Type B pancreatic cell (in vitro differentiated cells): ENCODE results near the gene CACUL1. TPM values are rescaled to one million over a fixed set of nuclear protein-coding genes. Genes with fewer than 3 reads are reported as not detected.

Experiments used
- DNase-seq: peaks from one replicate; pipeline ENCODE4 v3.0.0; 2021; ENCODE audit warnings: mixed read lengths; ENCODE audit not compliant: unreplicated experiment; ENCODE audit errors: extremely low spot score
- H3K27ac Mint-ChIP-seq: 2 replicates; pipeline ENCODE4 v1.8.0; 2021; ENCODE audit warnings: mild to moderate bottlenecking, mixed read lengths
- H3K27me3 Mint-ChIP-seq: 2 replicates; pipeline ENCODE4 v1.8.0; 2021; ENCODE audit warnings: mixed read lengths
- H3K36me3 Mint-ChIP-seq: 2 replicates; pipeline ENCODE4 v1.8.0; 2021; ENCODE audit warnings: mixed read lengths
- H3K4me1 Mint-ChIP-seq: one replicate; pipeline ENCODE4 v1.8.0; 2021; ENCODE audit warnings: mixed read lengths; ENCODE audit not compliant: unreplicated experiment
- H3K4me3 Mint-ChIP-seq: 2 replicates; pipeline ENCODE4 v1.8.0; 2021; ENCODE audit warnings: mild to moderate bottlenecking, mixed read lengths
- H3K9me3 Mint-ChIP-seq: 2 replicates; pipeline ENCODE4 v1.8.0; 2021; ENCODE audit warnings: mixed read lengths
- total RNA-seq: library from RNA; stranded (reverse); gene quantifications from 2 replicates; pipeline ENCODE4 v1.2.1, GENCODE V29; 2021; ENCODE audit warnings: low replicate concordance
- TF ChIP-seq, protein P1 (sequence below): fragments of 200-600 bp; sonication (generic); conservative IDR thresholded peaks from 2 replicates; pipeline ENCODE4 v1.5.0; 2021; ENCODE audit warnings: antibody characterized with exemption, mild to moderate bottlenecking

The CACUL1 gene
- total RNA-seq, 1 donor from 2014 or later = 42.9 TPM

DNA sequence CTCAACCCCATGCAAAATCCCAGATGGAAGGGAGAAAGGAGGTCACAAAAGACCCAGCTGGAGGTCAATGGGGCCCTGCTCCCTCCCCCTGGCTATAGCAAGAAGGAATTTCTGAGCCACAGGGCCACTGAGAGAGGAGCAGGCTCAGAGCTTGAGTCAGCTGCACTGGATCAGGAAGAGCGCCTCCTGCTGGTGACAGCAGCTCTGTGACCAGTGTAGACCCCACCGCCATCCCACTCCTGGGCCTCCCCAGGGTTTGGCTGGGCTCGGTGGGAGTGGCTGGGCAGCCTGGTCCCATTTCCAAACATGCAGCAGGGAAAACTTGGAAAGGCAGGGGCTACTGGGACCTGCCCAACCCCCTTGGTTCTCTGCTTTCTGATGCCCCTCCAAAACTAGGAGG lies 127.8 kb downstream of the CACUL1 start:
- DNase-seq = no peak
- no peak overlapping the region for H3K4me3 Mint-ChIP-seq
- H3K36me3 Mint-ChIP-seq = no peaks in the 10 kb centered on the region

More for the DNA sequence above, 127.8 kb downstream of the CACUL1 start:
- Mint-ChIP-seq H3K27ac (no peak overlapping the region), H3K9me3 (no peaks in the 10 kb centered on the region), H3K27me3 (peaks cover 59% of the 10 kb centered on the region), H3K4me1 (no peaks in the 10 kb centered on the region)
- TF ChIP-seq, protein P1, sequence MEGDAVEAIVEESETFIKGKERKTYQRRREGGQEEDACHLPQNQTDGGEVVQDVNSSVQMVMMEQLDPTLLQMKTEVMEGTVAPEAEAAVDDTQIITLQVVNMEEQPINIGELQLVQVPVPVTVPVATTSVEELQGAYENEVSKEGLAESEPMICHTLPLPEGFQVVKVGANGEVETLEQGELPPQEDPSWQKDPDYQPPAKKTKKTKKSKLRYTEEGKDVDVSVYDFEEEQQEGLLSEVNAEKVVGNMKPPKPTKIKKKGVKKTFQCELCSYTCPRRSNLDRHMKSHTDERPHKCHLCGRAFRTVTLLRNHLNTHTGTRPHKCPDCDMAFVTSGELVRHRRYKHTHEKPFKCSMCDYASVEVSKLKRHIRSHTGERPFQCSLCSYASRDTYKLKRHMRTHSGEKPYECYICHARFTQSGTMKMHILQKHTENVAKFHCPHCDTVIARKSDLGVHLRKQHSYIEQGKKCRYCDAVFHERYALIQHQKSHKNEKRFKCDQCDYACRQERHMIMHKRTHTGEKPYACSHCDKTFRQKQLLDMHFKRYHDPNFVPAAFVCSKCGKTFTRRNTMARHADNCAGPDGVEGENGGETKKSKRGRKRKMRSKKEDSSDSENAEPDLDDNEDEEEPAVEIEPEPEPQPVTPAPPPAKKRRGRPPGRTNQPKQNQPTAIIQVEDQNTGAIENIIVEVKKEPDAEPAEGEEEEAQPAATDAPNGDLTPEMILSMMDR = peak; percentile 41

Other genes starting within 250 kb of the CACUL1 start
- 2.6 and 3.3 TPM in 2 replicates for gene PRLHR, start 159.3 kb downstream of the CACUL1 start, total RNA-seq